ENCODE measurements around the gene ZNF611.
"Not testable (repeated sequence)": the region's sequence is repeated elsewhere in the genome, so short reads cannot be mapped to it uniquely, and the experiment has no call there.

- TF ChIP-seq FOXA1 (IDR thresholded peaks at IDR 0.05); FOXK2 (IDR thresholded peaks at IDR 0.05); TARDBP (IDR thresholded peaks at IDR 0.05); SP1 (IDR thresholded peaks at IDR 0.05); HDGF (IDR thresholded peaks at IDR 0.05; ENCODE audit: borderline replicate concordance); BHLHE40 (IDR thresholded peaks at IDR 0.05; ENCODE audit: borderline replicate concordance): not testable (repeated sequence)
These were observed 23.2 kb downstream of the ZNF611 start for GRCh38 chr19:52711661-52712060.

All from HEK293T (cell line).